IMR-90 (cell line): ENCODE results near the gene GNG8. TPM values are rescaled to one million over a fixed set of nuclear protein-coding genes. Genes with fewer than 3 reads are reported as not detected.

ENCODE experiments used
- ATAC-seq: fragments of 200-7000 bp; cut with Tn5 transposase; 2 replicates; pipeline ENCODE4 v1.9.1; 2020; ENCODE audit warnings: low read depth, mild to moderate bottlenecking, moderate library complexity
- BruUV-seq: library from RNA; stranded (reverse); fragments of 400-500 nt; replicated peaks from 2 replicates; lab custom pipeline; 2021; lab: Mats Ljungman, UMichigan
- CTCF ChIA-PET: fragments of 300-600 bp; formaldehyde crosslinking; extraction: SDS; loops from one replicate; lab custom pipeline; 2021; ENCODE audit warnings: antibody characterized with exemption; lab: Yijun Ruan, JAX
- POLR2A ChIA-PET: fragments of 300-600 bp; sonication (Branson Sonifier 250); formaldehyde crosslinking; loops from one replicate; lab custom pipeline; 2022; ENCODE audit warnings: antibody characterized with exemption; ENCODE audit not compliant: unreplicated experiment; lab: Charles Lee
- DNase-seq: peaks from one replicate; pipeline ENCODE4 v3.0.0; 2013
- H2AFZ ChIP-seq: replicated peaks from 2 replicates; pipeline ENCODE3; 2013; ENCODE audit warnings: low read length, mild to moderate bottlenecking; ENCODE audit not compliant: poor library complexity
- H2AK5ac ChIP-seq: 2 replicates; pipeline ENCODE4 v1.6.1; 2013; ENCODE audit warnings: low read depth, low read length, inconsistent platforms
- H2AK9ac ChIP-seq: replicated peaks from 2 replicates; pipeline ENCODE3; 2013; ENCODE audit warnings: mild to moderate bottlenecking, low read depth, low read length, moderate library complexity; ENCODE audit not compliant: poor library complexity
- H2BK120ac ChIP-seq: 2 replicates; pipeline ENCODE4 v1.6.1; 2013; ENCODE audit warnings: low read depth, low read length, inconsistent platforms
- H2BK15ac ChIP-seq: 3 replicates; pipeline ENCODE4 v1.6.1; 2013; ENCODE audit warnings: low read depth, low read length, inconsistent platforms
- H2BK20ac ChIP-seq: 2 replicates; pipeline ENCODE4 v1.6.1; 2013; ENCODE audit warnings: low read depth, mild to moderate bottlenecking, inconsistent platforms, low read length, moderate library complexity
- H2BK5ac ChIP-seq: 2 replicates; pipeline ENCODE4 v1.6.1; 2013; ENCODE audit warnings: mild to moderate bottlenecking, low read depth, low read length, inconsistent platforms; ENCODE audit not compliant: poor library complexity, severe bottlenecking
- H3K14ac ChIP-seq: replicated peaks from 2 replicates; pipeline ENCODE4 v1.6.1; 2013; ENCODE audit warnings: low read depth, low read length, inconsistent platforms
- H3K18ac ChIP-seq: 2 replicates; pipeline ENCODE4 v1.6.1; 2013; ENCODE audit warnings: low read depth, low read length, control low read depth
- H3K23ac ChIP-seq: 2 replicates; pipeline ENCODE4 v1.6.1; 2013; ENCODE audit warnings: low read depth, low read length, inconsistent platforms
- H3K27ac ChIP-seq: 2 replicates; pipeline ENCODE4 v1.5.1; 2013; ENCODE audit warnings: mild to moderate bottlenecking, control low read depth, low read length; ENCODE audit not compliant: insufficient read depth
- H3K27me3 ChIP-seq: 2 replicates; pipeline ENCODE4 v1.6.1; 2013; ENCODE audit warnings: low read length; ENCODE audit not compliant: control insufficient read depth, insufficient read depth
- H3K36me3 ChIP-seq: 2 replicates; pipeline ENCODE4 v1.6.1; 2013; ENCODE audit warnings: low read length, mixed read lengths; ENCODE audit not compliant: control insufficient read depth, insufficient read depth
- H3K4ac ChIP-seq: 2 replicates; pipeline ENCODE4 v1.6.1; 2013; ENCODE audit warnings: low read depth, low read length, inconsistent platforms
- H3K4me1 ChIP-seq: 2 replicates; pipeline ENCODE4 v1.6.1; 2013; ENCODE audit warnings: low read length, mixed read lengths; ENCODE audit not compliant: control insufficient read depth, insufficient read depth
- H3K4me2 ChIP-seq: 2 replicates; pipeline ENCODE4 v1.6.1; 2013; ENCODE audit warnings: low read depth, mild to moderate bottlenecking, control low read depth, low read length, moderate library complexity
- H3K4me3 ChIP-seq: 2 replicates; pipeline ENCODE4 v1.5.1; 2013; ENCODE audit warnings: low read depth, mild to moderate bottlenecking, control low read depth, low read length, moderate library complexity; ENCODE audit not compliant: insufficient read depth
- H3K56ac ChIP-seq: 2 replicates; pipeline ENCODE4 v1.6.1; 2013; ENCODE audit warnings: low read length, inconsistent platforms; ENCODE audit not compliant: insufficient read depth; ENCODE audit errors: extremely low read depth
- H3K79me1 ChIP-seq, 2 experiments: 2 replicates each; pipeline ENCODE4 v1.6.1; 2013; ENCODE audit warnings: low read length in 2 of 2, inconsistent platforms in 1 of 2, low read depth in 1 of 2
- H3K9ac ChIP-seq: 2 replicates; pipeline ENCODE4 v1.6.1; 2013; ENCODE audit warnings: low read depth, low read length, control low read depth
- H3K9me1 ChIP-seq: 2 replicates; pipeline ENCODE4 v1.6.1; 2013; ENCODE audit warnings: low read length, inconsistent platforms; ENCODE audit not compliant: insufficient read depth
- H3K9me3 ChIP-seq: 2 replicates; pipeline ENCODE4 v1.6.1; 2013; ENCODE audit warnings: low read length; ENCODE audit not compliant: control insufficient read depth, insufficient read depth
- H4K20me1 ChIP-seq: 2 replicates; pipeline ENCODE4 v1.6.1; 2013; ENCODE audit warnings: low read length, inconsistent platforms; ENCODE audit not compliant: insufficient read depth
- H4K5ac ChIP-seq: 2 replicates; pipeline ENCODE4 v1.6.1; 2013; ENCODE audit warnings: mild to moderate bottlenecking, low read depth, low read length, control low read depth
- H4K8ac ChIP-seq, 2 experiments: 2 replicates each; pipeline ENCODE4 v1.6.1; 2013; ENCODE audit warnings: low read depth in 2 of 2, low read length in 2 of 2, control low read depth in 1 of 2, inconsistent platforms in 1 of 2
- H4K91ac ChIP-seq: 2 replicates; pipeline ENCODE4 v1.6.1; 2013; ENCODE audit warnings: low read depth, low read length, inconsistent platforms; ENCODE audit not compliant: insufficient read depth
- CEBPB ChIP-seq: IDR thresholded peaks from 2 replicates; pipeline ENCODE4 v1.6.1; 2012; ENCODE audit warnings: low read depth, low read length, improper control_type of control experiment
- CHD1 ChIP-seq: IDR thresholded peaks from 2 replicates; pipeline ENCODE4 v1.6.1; 2012; ENCODE audit warnings: low read depth, low read length, improper control_type of control experiment
- CTCF ChIP-seq: conservative IDR thresholded peaks from 2 replicates; pipeline ENCODE4 v1.5.1; 2012; ENCODE audit warnings: mild to moderate bottlenecking, low read depth, low read length, improper control_type of control experiment
- ELK1 ChIP-seq: fragments of 150-350 bp; IDR thresholded peaks from 2 replicates; pipeline ENCODE4 v1.6.1; 2016; ENCODE audit warnings: low read depth, mild to moderate bottlenecking, low read length, moderate library complexity, borderline replicate concordance
- FOS ChIP-seq: fragments of 150-350 bp; IDR thresholded peaks from 2 replicates; pipeline ENCODE4 v1.6.1; 2016; ENCODE audit warnings: low read depth, low read length
- MAFK ChIP-seq: IDR thresholded peaks from 2 replicates; pipeline ENCODE4 v1.6.1; 2012; ENCODE audit warnings: low read depth, low read length, improper control_type of control experiment
- MXI1 ChIP-seq: IDR thresholded peaks from 2 replicates; pipeline ENCODE4 v1.6.1; 2012; ENCODE audit warnings: low read depth, mild to moderate bottlenecking, low read length, moderate library complexity, borderline replicate concordance
- NFE2L2 ChIP-seq: fragments of 150-350 bp; IDR thresholded peaks from 2 replicates; pipeline ENCODE4 v1.6.1; 2016; ENCODE audit warnings: low read depth, mild to moderate bottlenecking, low read length
- POLR2A ChIP-seq: IDR thresholded peaks from 2 replicates; pipeline ENCODE4 v1.6.1; 2012; ENCODE audit warnings: mild to moderate bottlenecking, low read depth, low read length
- RAD21 ChIP-seq: IDR thresholded peaks from 2 replicates; pipeline ENCODE4 v1.6.1; 2012; ENCODE audit warnings: low read length, improper control_type of control experiment
- RCOR1 ChIP-seq: IDR thresholded peaks from 2 replicates; pipeline ENCODE4 v1.6.1; 2012; ENCODE audit warnings: mild to moderate bottlenecking, low read length, improper control_type of control experiment; ENCODE audit not compliant: insufficient replicate concordance
- SMC3 ChIP-seq: fragments of 150-350 bp; IDR thresholded peaks from 2 replicates; pipeline ENCODE4 v1.6.1; 2016; ENCODE audit warnings: low read depth, mild to moderate bottlenecking, antibody characterized with exemption, low read length, moderate library complexity
- WGBS, 2 experiments: methylation state at CpG; one replicate each; pipeline versions ENCODE4 v1.1.5 to v1.1.7; 2013; ENCODE audit warnings: missing lambda C conversion rate in 2 of 2; ENCODE audit not compliant: insufficient read length in 1 of 2; ENCODE audit errors: extremely low coverage in 2 of 2; 5-methylcytosine and 5-hydroxymethylcytosine counted together
- dilution Hi-C: fragments of 300-500 bp; cut with HindIII; formaldehyde crosslinking; loops from one replicate; pipeline ENCODE4 v1.14.3; 2018; ENCODE audit warnings: low sequenced_read_pairs; ENCODE audit not compliant: unreplicated experiment
- in situ Hi-C: fragments of 300-500 bp; cut with MboI; formaldehyde crosslinking; loops from 3 replicates; pipeline ENCODE4 v1.14.3; 2019; ENCODE audit warnings: low sequenced_read_pairs, inconsistent platforms, mixed read lengths
- intact Hi-C: fragments of 100-400 bp; cut with micrococcal nuclease; formaldehyde crosslinking; loops from 2 replicates; pipeline ENCODE4 v1.10.0; 2022
- polyA plus RNA-seq, 3 experiments: library from polyadenylated mRNA; depleted of rRNA; stranded (reverse); fragments of >200 nt; gene quantifications; 2 replicates each; pipeline ENCODE4 v1.2.3, GENCODE V29; 2012; ENCODE audit warnings: low replicate concordance in 1 of 3
- total RNA-seq: library from RNA; depleted of rRNA; stranded (reverse); fragments of >200 nt; gene quantifications from 2 replicates; pipeline ENCODE4 v1.2.3, GENCODE V29; 2012

The GNG8 gene
- total and polyA plus RNA-seq, 2 of the 4 experiments (the other 2 are of a cell fraction): not detected

GRCh38 chr19:46621191-46622117, 14.5 kb downstream of the GNG8 start:
- Histone ChIP-seq H3K4me1 (peaks cover 46% of the 10 kb centered on the region), H3K56ac (no peak overlapping the region), H2BK5ac (peak overlapping the region; percentile 37), H2BK15ac (peak overlapping the region; percentile 50; the same call in 2 of the 3 replicates), H2BK20ac (peak overlapping the region; percentile 50; the same call in 1 of the 2 replicates), H3K27ac (peak overlapping the region; percentile 51), H3K36me3 (no peaks in the 10 kb centered on the region), H3K9me1 (peaks cover 28% of the 10 kb centered on the region), H2AFZ (peak overlapping the region; percentile 86), H3K9ac (peak overlapping the region; percentile 35; the same call in 1 of the 2 replicates), H2BK120ac (peak overlapping the region; percentile 72), H3K4me2 (peak overlapping the region; percentile 62), H3K18ac (peak overlapping the region; percentile 36), H4K5ac (peak overlapping the region; percentile 13), H3K4me3 (no peak overlapping the region), H4K20me1 (peaks cover 14% of the 10 kb centered on the region), H3K14ac (peak overlapping the region; percentile 48), H2AK5ac (peak overlapping the region; percentile 88), H4K91ac (peak overlapping the region; percentile 38; the same call in 1 of the 2 replicates), H3K27me3 (no peaks in the 10 kb centered on the region), H3K79me1 (peaks cover 0 to 23% of the 10 kb centered on the region in 2 experiments; a peak in 1 of 4 replicates), H4K8ac (peak overlapping the region; percentile 11 to 25; a peak in 2 of 4 replicates), H3K23ac (peak overlapping the region; percentile 8; the same call in 1 of the 2 replicates), H3K4ac (peak overlapping the region; percentile 73), H2AK9ac (peak overlapping the region; percentile 4), H3K9me3 (no peaks in the 10 kb centered on the region)
- WGBS, 2 experiments: 49% methylated on average over 14 of the region's 32 CpGs; no CpG with 5 or more reads in 1 of the 2 experiments
- dilution Hi-C loops: no loop called here
- BruUV-seq: no TSS peak
- ChIA-PET CTCF (interaction anchor here (0.5 kb wide), 1 partner anchor 251 kb away, joined by 5 read pairs; no protein-coding TSS in a partner anchor), POLR2A (no interaction called here)
- in situ Hi-C loops: no loop called here
- ATAC-seq (no peak), DNase-seq (peak; percentile 11)
- intact Hi-C loops: no loop called here
- TF ChIP-seq POLR2A: no peak
- no peak for TF ChIP-seq CEBPB
- no peak for TF ChIP-seq RAD21
- TF ChIP-seq NFE2L2: no peak
- TF ChIP-seq CTCF: no peak
- TF ChIP-seq RCOR1: no peak
- no peak for TF ChIP-seq ELK1
- no peak for TF ChIP-seq MXI1
- no peak for TF ChIP-seq MAFK
- no peak for TF ChIP-seq FOS
- TF ChIP-seq CHD1: no peak
- no peak for TF ChIP-seq SMC3
